B cell (primary cell): ENCODE data around the gene CMTR1. TPM values are rescaled to one million over a fixed set of nuclear protein-coding genes. Genes with fewer than 3 reads are reported as not detected.

Experiments
- ATAC-seq: fragments of 200-7000 bp; cut with Tn5 transposase; one replicate; pipeline ENCODE4 v1.10.0; 2021; ENCODE audit warnings: low read depth, mild to moderate bottlenecking, moderate number of reproducible peaks, moderate library complexity
- CTCF ChIA-PET: fragments of 350-600 bp; sonication (Branson Sonifier 250); formaldehyde crosslinking; loops from one replicate; lab custom pipeline; 2021; ENCODE audit warnings: antibody characterized with exemption, inconsistent platforms; lab: Charles Lee
- POLR2A ChIA-PET: fragments of 350-600 bp; sonication (Branson Sonifier 250); formaldehyde crosslinking; loops from one replicate; lab custom pipeline; 2021; ENCODE audit warnings: antibody characterized with exemption; lab: Charles Lee
- DNase-seq: peaks from one replicate; pipeline ENCODE4 v3.0.0; 2013
- H2AFZ ChIP-seq: 2 replicates; pipeline ENCODE4 v1.6.1; 2012; ENCODE audit warnings: mild to moderate bottlenecking, low read depth, low read length; ENCODE audit not compliant: insufficient read depth, poor library complexity, severe bottlenecking
- H3K27ac ChIP-seq, 2 donors: 1 replicate in 1 of 2; 2 replicates in 1 of 2; pipeline ENCODE4 v1.5.1; 2012 to 2013; ENCODE audit warnings: low read length in 2 of 2, mild to moderate bottlenecking in 2 of 2, moderate library complexity in 1 of 2
- H3K27me3 ChIP-seq, 4 experiments: fragments of 200-600 bp in 1 of 4; sonication (generic) in 1 of 4; replicated peaks in 1 of 4; 1 replicate in 2 of 4; 2 replicates in 2 of 4; pipeline versions ENCODE4 v1.6.1 to v1.7.0; 2013 to 2016; ENCODE audit warnings: low read length in 3 of 4, mild to moderate bottlenecking in 2 of 4, mixed read lengths in 1 of 4, moderate library complexity in 1 of 4; ENCODE audit not compliant: insufficient read depth in 4 of 4, control insufficient read depth in 3 of 4; ENCODE audit errors: control extremely low read depth in 1 of 4
- H3K36me3 ChIP-seq, 2 experiments: replicated peaks in 1 of 2; 1 replicate in 1 of 2; 2 replicates in 1 of 2; pipeline versions ENCODE4 v1.6.1 to v1.7.1; 2013; ENCODE audit warnings: low read length in 1 of 2; ENCODE audit not compliant: insufficient read depth in 2 of 2, control insufficient read depth in 1 of 2; ENCODE audit errors: control extremely low read depth in 1 of 2, extremely low read depth in 1 of 2
- H3K4me1 ChIP-seq, 2 donors: fragments of 200-600 bp in 1 of 2; sonication (generic) in 1 of 2; 1 replicate in 1 of 2; 2 replicates in 1 of 2; pipeline versions ENCODE4 v1.5.1 to v1.6.1; 2013 to 2017; ENCODE audit warnings: low read length in 2 of 2; ENCODE audit not compliant: control insufficient read depth in 2 of 2, insufficient read depth in 2 of 2
- H3K4me2 ChIP-seq: replicated peaks from 2 replicates; pipeline ENCODE3; 2012; ENCODE audit warnings: mild to moderate bottlenecking, low read depth, low read length; ENCODE audit not compliant: poor library complexity, severe bottlenecking
- H3K4me3 ChIP-seq, 5 experiments: fragments of 200-600 bp in 1 of 5; sonication (generic) in 1 of 5; 1 replicate in 3 of 5; 2 replicates in 2 of 5; pipeline versions ENCODE4 v1.5.1 to v1.7.0; 2011 to 2016; ENCODE audit warnings: low read length in 4 of 5, mild to moderate bottlenecking in 4 of 5, low read depth in 2 of 5, control low read depth in 1 of 5, moderate library complexity in 1 of 5; ENCODE audit not compliant: insufficient read depth in 1 of 5; ENCODE audit errors: control extremely low read depth in 1 of 5, extremely low read depth in 1 of 5
- H3K79me2 ChIP-seq: fragments of 200-600 bp; sonication (generic); one replicate; pipeline ENCODE4 v1.6.0; 2016; ENCODE audit warnings: low read length; ENCODE audit not compliant: control insufficient read depth, insufficient read depth
- H3K9ac ChIP-seq: fragments of 200-600 bp; sonication (generic); 2 replicates; pipeline ENCODE4 v1.6.1; 2017; ENCODE audit warnings: mild to moderate bottlenecking, low read length, moderate library complexity
- H3K9me3 ChIP-seq, 3 donors: one replicate each; pipeline versions ENCODE4 v1.6.1 to v1.7.1; 2013; ENCODE audit warnings: low read length in 2 of 3; ENCODE audit not compliant: control insufficient read depth in 2 of 3, insufficient read depth in 1 of 3; ENCODE audit errors: control extremely low read depth in 1 of 3
- H4K20me1 ChIP-seq: 2 replicates; pipeline ENCODE4 v1.6.0; 2012; ENCODE audit warnings: mild to moderate bottlenecking, low read length; ENCODE audit not compliant: insufficient read depth, control insufficient read depth, poor library complexity, severe bottlenecking
- H3K27ac Mint-ChIP-seq: one replicate; pipeline ENCODE4 v1.8.0; 2021; ENCODE audit warnings: mixed read lengths
- H3K27me3 Mint-ChIP-seq: one replicate; pipeline ENCODE4 v1.8.0; 2021; ENCODE audit warnings: mixed read lengths
- H3K4me1 Mint-ChIP-seq: one replicate; pipeline ENCODE4 v1.8.0; 2021; ENCODE audit warnings: mixed read lengths
- H3K4me3 Mint-ChIP-seq: one replicate; pipeline ENCODE4 v1.8.0; 2021; ENCODE audit warnings: mixed read lengths
- H3K9me3 Mint-ChIP-seq: one replicate; pipeline ENCODE4 v1.8.0; 2022; ENCODE audit warnings: mixed read lengths; ENCODE audit not compliant: insufficient read depth
- CTCF ChIP-seq: fragments of 200-600 bp; IDR thresholded peaks from one replicate; pipeline ENCODE4 v1.8.0; 2022; ENCODE audit warnings: antibody characterized with exemption, mild to moderate bottlenecking
- EZH2 ChIP-seq: IDR thresholded peaks from 2 replicates; pipeline ENCODE4 v1.6.1; 2012; ENCODE audit warnings: borderline replicate concordance, low read depth, mild to moderate bottlenecking, moderate library complexity, low read length; ENCODE audit not compliant: insufficient read depth, poor library complexity, severe bottlenecking
- WGBS: methylation state at CpG from one replicate; pipeline ENCODE4 v1.1.5; 2013; ENCODE audit warnings: missing lambda C conversion rate; ENCODE audit not compliant: insufficient coverage; 5-methylcytosine and 5-hydroxymethylcytosine counted together
- intact Hi-C: fragments of 100-400 bp; cut with micrococcal nuclease; formaldehyde crosslinking; loops from one replicate; pipeline ENCODE4 v1.10.0; 2022
- polyA plus RNA-seq: library from polyadenylated mRNA; depleted of rRNA; stranded (reverse); fragments of >200 nt; gene quantifications from 2 replicates; pipeline ENCODE4 v1.2.3, GENCODE V29; 2012
- total RNA-seq, 2 donors: library from RNA; stranded (reverse); fragments of 120-200 nt in 1 of 2; gene quantifications; 1 replicate in 1 of 2; 2 replicates in 1 of 2; pipeline versions ENCODE4 v1.2.3 to v1.2.4, GENCODE V29; 2013 to 2022

The CMTR1 gene
- total and polyA plus RNA-seq, 2 donors (not counting 1 experiment from before 2014, with no cell fraction given): 46.0 to 82.9 TPM

- no peak overlapping the region for H3K4me3 ChIP-seq
- no peaks in the 10 kb centered on the region for H3K4me1 ChIP-seq
- no peaks in the 10 kb centered on the region for H3K27me3 ChIP-seq
- H3K36me3 ChIP-seq: peaks cover 0 to 6% of the 10 kb centered on the region in 2 experiments
- H3K9ac ChIP-seq: no peak overlapping the region
- Mint-ChIP-seq H3K27me3 (no peaks in the 10 kb centered on the region), H3K4me1 (no peaks in the 10 kb centered on the region), H3K9me3 (no peaks in the 10 kb centered on the region), H3K27ac (no peak overlapping the region), H3K4me3 (no peak overlapping the region)
- no peak overlapping the region for H2AFZ ChIP-seq
- 92% methylated on average over 2 of the region's 4 CpGs for WGBS
- H3K79me2 ChIP-seq: no peaks in the 10 kb centered on the region
- CTCF ChIA-PET: no interaction called here
- no peaks in the 10 kb centered on the region for H3K9me3 ChIP-seq
- H3K27ac ChIP-seq: no peak overlapping the region
- no peak overlapping the region for H3K4me2 ChIP-seq
- POLR2A ChIA-PET: no interaction called here
- TF ChIP-seq EZH2 (no peak), CTCF (no peak)
- intact Hi-C loops: no loop called here
- no peak for ATAC-seq
- no peak for DNase-seq
- H4K20me1 ChIP-seq: no peaks in the 10 kb centered on the region
These were observed 36.3 kb upstream of the CMTR1 start for GRCh38 chr6:37396571-37397180.

DNA sequence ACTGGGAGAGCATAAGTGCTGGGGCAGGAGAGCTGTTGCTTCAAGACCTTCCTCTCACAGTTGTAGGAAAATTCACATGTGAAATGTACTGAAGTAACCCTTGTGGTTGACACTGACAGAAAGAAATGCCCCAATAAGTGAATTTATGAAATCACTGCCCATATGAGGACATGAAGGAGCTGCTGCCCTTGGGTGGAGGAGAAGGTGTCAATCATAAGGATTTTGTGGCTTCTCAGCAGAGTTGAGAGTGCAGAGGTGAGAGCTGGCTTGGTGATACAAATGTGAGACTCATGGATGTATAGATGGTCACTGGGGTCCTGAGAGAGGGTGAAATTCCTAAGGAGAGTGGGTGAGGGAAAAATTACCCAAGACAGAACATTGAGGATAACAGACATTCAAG is 33.9 kb upstream of the CMTR1 start:
- DNase-seq: no peak
- H3K27me3 ChIP-seq: no peaks in the 10 kb centered on the region
- no peaks in the 10 kb centered on the region for H3K36me3 ChIP-seq
- H2AFZ ChIP-seq: no peak overlapping the region
- TF ChIP-seq EZH2 (no peak), CTCF (no peak)
- H3K9ac ChIP-seq: no peak overlapping the region
- Mint-ChIP-seq H3K9me3 (no peaks in the 10 kb centered on the region), H3K4me3 (no peak overlapping the region), H3K27ac (no peak overlapping the region), H3K27me3 (no peaks in the 10 kb centered on the region), H3K4me1 (no peaks in the 10 kb centered on the region)
- no peaks in the 10 kb centered on the region for H3K79me2 ChIP-seq
- H3K9me3 ChIP-seq: no peaks in the 10 kb centered on the region
- intact Hi-C loops: no loop called here
- CTCF ChIA-PET: interaction anchor here (0.9 kb wide), 1 partner anchor 73 kb away, joined by 4 read pairs; no protein-coding TSS in a partner anchor
- no peak overlapping the region for H3K4me3 ChIP-seq
- ATAC-seq: no peak
- no peak overlapping the region for H3K4me2 ChIP-seq
- no peaks in the 10 kb centered on the region for H3K4me1 ChIP-seq
- POLR2A ChIA-PET: no interaction called here
- H3K27ac ChIP-seq: no peak overlapping the region
- H4K20me1 ChIP-seq: no peaks in the 10 kb centered on the region
